NCI-H2081 treated with DMSO at 0.1 percent for 48 hours (cell line): ENCODE measurements around the gene RNF181.
"Not testable (repeated sequence)": the region's sequence is repeated elsewhere in the genome, so short reads cannot be mapped to it uniquely, and the experiment has no call there.

ENCODE experiments used
- DNase-seq: peaks from one replicate; lab custom pipeline; 2025; lab: John Stamatoyannopoulos, UW

RNF181 gene

DNA sequence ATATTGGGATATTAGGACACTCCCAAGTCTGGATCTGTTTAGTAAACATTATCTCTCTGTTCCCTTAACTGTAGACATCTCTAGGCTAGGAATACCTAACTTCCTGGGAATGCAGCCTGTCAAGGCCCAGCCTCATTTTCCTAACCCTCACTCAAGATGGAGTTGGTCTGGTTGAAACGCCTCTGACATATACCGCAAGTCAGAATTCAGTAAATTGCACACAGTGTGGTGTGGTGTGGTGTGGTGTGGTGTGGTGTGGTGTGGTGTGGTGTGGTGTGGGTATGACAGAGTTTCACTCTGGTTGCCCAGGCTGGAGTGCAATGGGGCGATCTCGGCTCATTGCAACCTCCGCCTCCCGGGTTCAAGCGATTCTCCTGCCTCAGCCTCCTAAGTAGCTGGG is 19.2 kb downstream of the RNF181 start:
- not testable (repeated sequence) for DNase-seq

DNA sequence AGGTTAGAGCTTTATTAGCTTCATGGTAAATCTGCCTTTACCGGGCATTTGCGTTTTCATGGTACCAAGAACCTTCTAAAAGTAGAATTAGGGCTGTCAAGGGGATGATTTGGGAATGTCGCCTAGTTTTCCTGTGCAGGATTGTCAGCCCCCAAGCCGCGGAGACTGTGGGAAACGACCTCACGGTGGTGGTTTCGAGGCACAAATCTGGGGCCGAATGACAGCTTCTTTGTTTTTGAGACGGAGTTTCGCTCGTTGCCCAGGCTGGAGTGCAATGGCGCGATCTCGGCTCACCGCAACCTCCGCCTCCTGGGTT is 19.8 kb downstream of the RNF181 start:
- no peak for DNase-seq

DNA sequence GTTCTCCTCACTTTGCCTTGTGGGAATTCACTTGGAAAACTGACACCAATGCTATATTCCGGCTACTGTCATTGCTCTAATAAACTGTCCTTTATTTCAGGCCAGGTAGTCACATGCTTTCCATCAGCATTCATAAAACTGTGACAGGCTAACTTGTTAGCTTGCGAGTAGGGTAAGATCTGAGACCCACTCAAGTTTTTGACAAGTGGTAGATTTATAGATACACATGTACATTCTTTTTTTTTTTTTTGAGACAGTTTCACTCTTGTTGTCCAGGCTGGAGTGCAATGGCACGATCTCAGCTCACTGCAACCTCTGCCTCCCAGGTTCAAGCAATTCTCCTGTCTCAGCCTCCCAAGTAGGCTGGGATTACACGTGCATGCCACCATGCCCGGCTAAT is 22.2 kb downstream of the RNF181 start:
- DNase-seq = not testable (repeated sequence)

DNA sequence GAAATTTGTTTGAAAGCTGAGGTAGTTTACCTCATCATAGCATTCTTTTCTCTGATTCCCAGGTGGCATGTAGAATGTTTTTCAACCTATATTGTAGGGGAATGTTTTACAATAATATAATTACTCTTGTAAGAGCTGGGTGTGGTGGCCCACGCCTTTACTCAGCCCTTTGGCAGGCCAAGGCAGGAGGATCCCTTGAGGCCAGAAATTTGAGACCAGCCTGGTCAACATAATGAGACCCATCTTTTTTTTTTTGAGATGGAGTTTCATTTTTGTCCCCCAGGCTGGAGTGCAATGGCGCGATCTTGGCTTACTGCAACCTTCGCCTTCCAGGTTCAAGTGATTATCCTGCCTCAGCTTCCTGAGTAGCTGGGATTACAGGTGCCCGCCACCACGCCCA is 24.1 kb downstream of the RNF181 start:
- no peak for DNase-seq

- no peak for DNase-seq
Observed at GRCh38 chr2:85621338-85621737, 25.8 kb downstream of the RNF181 start.

- DNase-seq = no peak
Observed at GRCh38 chr2:85623991-85624390, 28.4 kb downstream of the RNF181 start.

GRCh38 chr2:85628658-85629057 is 33.1 kb downstream of the RNF181 start:
- DNase-seq = no peak

GRCh38 chr2:85631316-85631715 is 35.8 kb downstream of the RNF181 start:
- DNase-seq = no peak

DNA sequence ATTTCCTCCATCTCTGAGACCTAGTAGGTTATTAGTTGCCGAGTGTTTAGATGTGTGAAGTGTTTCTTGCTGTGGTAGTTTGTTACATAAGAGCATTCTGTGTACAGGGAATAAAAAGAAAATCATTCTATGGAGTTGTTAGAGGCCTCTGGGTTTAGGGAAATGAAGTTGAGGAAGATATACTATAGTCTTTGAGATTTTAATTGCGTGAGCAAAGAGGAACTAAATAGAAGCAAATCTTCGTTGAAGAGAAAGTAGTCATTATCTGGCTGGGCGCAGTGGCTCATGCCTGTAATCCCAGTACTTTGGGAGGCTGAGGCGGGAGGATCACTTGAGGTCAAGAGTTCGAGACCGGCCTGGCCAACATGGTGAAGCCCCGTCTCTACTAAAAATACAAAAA is 39.5 kb downstream of the RNF181 start:
- no peak for DNase-seq

DNA sequence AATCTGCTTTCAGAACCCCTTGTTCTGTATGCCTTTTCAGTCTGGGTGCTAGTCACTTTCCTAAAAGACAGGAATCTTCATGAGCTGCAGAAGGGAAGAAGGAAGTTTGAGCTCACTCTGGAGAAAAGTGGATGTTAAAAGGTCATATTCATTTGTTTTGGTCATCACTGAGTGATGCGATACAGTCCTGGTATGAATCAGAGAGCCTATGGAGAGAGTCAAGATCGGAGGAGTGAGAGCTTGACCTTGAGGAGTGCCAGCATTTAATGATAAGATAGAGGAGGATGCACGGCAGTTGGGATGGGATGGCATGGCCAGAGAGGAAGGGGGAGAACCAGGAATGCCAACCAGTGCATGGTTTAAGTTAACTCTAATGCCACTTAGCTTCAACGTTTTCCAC is 40.1 kb downstream of the RNF181 start:
- DNase-seq = no peak

GRCh38 chr2:85642725-85643124 is 47.2 kb downstream of the RNF181 start:
- no peak for DNase-seq

- no peak for DNase-seq
Observed at GRCh38 chr2:85644909-85645308, 49.4 kb downstream of the RNF181 start.

- no peak for DNase-seq
Observed at GRCh38 chr2:85646166-85646565, 50.6 kb downstream of the RNF181 start.
